ENCODE measurements around the gene PGF. TPM values are rescaled to one million over a fixed set of nuclear protein-coding genes. Genes with fewer than 3 reads are reported as not detected.

PGF gene
- total RNA-seq = 2.0 to 3.2 TPM (median 2.3 TPM) in 3 replicates
- long read RNA-seq, transcript PGF-203 (6 exons, 1,699 nt) = major isoform, 5 of 6 reads
- long read RNA-seq, partial matches to known transcripts = 0 of 6 reads
- long read RNA-seq, other reads (novel, unspliced or antisense) = 0 of 6 reads

GRCh38 chr14:74955229-74956026 lies at the start of gene PGF:
Gene PGF (minus strand): TSS chr14:74955597. CDS start chr14:74955242, 355 bp downstream.
- Mint-ChIP-seq H3K36me3 (ENCODE audit: low read depth) (no peaks in the 10 kb centered on the region), H3K9me3 (ENCODE audit: low read depth) (no peaks in the 10 kb centered on the region), H3K27ac (ENCODE audit: unreplicated experiment) (no peak within 1 kb of the TSS), H3K27me3 (ENCODE audit: low read depth) (no peaks in the 10 kb centered on the region), H3K4me3 (ENCODE audit: unreplicated experiment) (peak within 1 kb of the TSS; percentile 51), H3K4me1 (ENCODE audit: low read depth) (peaks cover 9% of the 10 kb centered on the region)
- no peak for DNase-seq (ENCODE audit: low spot score)
- no peak for TF ChIP-seq CTCF (IDR thresholded peaks at IDR 0.05)

DNA sequence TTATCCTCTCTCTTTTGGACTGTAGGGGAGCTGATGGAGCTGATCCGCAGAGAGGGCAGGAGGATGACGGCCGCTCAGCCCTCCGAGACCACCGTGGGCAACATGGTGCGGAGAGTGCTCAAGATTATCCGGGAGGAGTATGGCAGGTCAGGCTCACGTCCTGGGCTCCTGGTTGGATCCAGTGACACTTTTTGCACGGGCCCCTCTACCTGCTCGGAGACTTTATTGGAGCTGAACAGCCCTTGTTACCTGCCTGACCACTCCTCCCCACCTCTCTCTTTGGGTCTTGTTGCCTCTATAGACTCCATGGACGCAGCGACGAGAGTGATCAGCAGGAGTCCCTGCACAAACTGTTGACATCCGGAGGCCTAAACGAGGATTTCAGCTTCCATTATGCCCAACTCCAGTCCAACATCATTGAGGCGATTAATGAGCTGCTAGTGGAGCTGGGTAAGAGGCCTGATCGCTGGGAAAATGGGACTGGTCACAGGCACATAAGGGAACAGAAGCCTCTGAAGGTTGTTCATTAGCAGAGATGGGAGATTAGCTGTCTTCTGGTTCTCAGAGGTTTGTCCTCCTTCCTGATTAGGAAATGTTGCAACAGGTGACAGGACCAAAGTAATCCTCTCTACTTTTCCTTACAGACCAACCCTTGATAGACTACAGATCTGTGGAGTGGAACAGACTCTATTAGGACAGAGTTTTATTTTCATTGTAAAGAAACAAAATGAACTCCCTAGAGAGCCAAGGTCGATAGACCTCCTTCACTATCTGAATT lies 48.0 kb upstream of the PGF start:
- peaks cover 36% of the 10 kb centered on the region for H3K4me1 Mint-ChIP-seq (ENCODE audit: low read depth)
- H3K4me3 Mint-ChIP-seq (ENCODE audit: unreplicated experiment) = peak overlapping the region; percentile 100
- H3K27me3 Mint-ChIP-seq (ENCODE audit: low read depth) = no peaks in the 10 kb centered on the region
- no peak for DNase-seq (ENCODE audit: low spot score)
- peaks cover 21% of the 10 kb centered on the region for H3K36me3 Mint-ChIP-seq (ENCODE audit: low read depth)
- TF ChIP-seq CTCF (IDR thresholded peaks at IDR 0.05) = no peak
- peak overlapping the region; percentile 95 for H3K27ac Mint-ChIP-seq (ENCODE audit: unreplicated experiment)
- H3K9me3 Mint-ChIP-seq (ENCODE audit: low read depth) = peaks cover 5% of the 10 kb centered on the region

GRCh38 chr14:75002392-75003249 lies 47.2 kb upstream of the PGF start, which contains the start of gene EIF2B2:
Gene EIF2B2 (plus strand): TSS chr14:75002921. CDS start chr14:75002991, 70 bp downstream.
- peak; percentile 38 for TF ChIP-seq CTCF (IDR thresholded peaks at IDR 0.05)
- Mint-ChIP-seq H3K36me3 (ENCODE audit: low read depth) (peaks cover 19% of the 10 kb centered on the region), H3K4me3 (ENCODE audit: unreplicated experiment) (peak within 1 kb of the TSS; percentile 100), H3K27ac (ENCODE audit: unreplicated experiment) (peak within 1 kb of the TSS; percentile 95), H3K4me1 (ENCODE audit: low read depth) (peaks cover 36% of the 10 kb centered on the region), H3K9me3 (ENCODE audit: low read depth) (peaks cover 5% of the 10 kb centered on the region), H3K27me3 (ENCODE audit: low read depth) (no peaks in the 10 kb centered on the region)
- peak; percentile 96 for DNase-seq (ENCODE audit: low spot score)

DNA sequence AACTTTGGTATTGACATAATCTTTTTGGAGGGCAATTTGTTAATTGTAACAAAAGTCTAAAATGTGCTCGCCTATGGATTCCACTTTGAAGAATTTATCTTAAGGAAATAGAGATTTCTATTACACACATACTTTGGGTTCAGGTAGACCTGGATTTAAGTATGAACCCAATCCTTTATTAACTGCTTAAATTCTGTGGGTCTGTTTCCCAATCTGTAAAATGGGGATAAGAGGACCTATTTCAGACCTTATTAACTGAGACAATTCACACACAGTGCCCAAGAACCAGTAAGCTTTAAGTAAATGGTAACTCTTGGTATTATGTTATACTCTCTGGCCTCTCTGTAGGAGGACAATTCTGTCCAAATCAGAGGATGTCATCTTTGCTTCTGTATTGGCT lies 46.5 kb upstream of the PGF start:
- Mint-ChIP-seq H3K4me1 (ENCODE audit: low read depth) (peaks cover 33% of the 10 kb centered on the region), H3K27me3 (ENCODE audit: low read depth) (no peaks in the 10 kb centered on the region), H3K4me3 (ENCODE audit: unreplicated experiment) (peak overlapping the region; percentile 100), H3K36me3 (ENCODE audit: low read depth) (peaks cover 13% of the 10 kb centered on the region), H3K27ac (ENCODE audit: unreplicated experiment) (peak overlapping the region; percentile 95), H3K9me3 (ENCODE audit: low read depth) (peaks cover 5% of the 10 kb centered on the region)
- TF ChIP-seq CTCF (IDR thresholded peaks at IDR 0.05) = no peak
- DNase-seq (ENCODE audit: low spot score) = no peak
